Heart left ventricle (tissue), 13 donors: Measurements from ENCODE around the gene DUSP5.

Source experiments
- CTCF ChIP-seq, 12 donors: fragments of 200-600 bp; sonication (generic) in 4 of 12; IDR thresholded peaks; one replicate each; pipeline versions ENCODE4 v1.5.0 to v1.8.0; 2018 to 2022; ENCODE audit warnings: antibody characterized with exemption in 12 of 12, mild to moderate bottlenecking in 5 of 12
- POLR2A ChIP-seq, 2 donors: fragments of 450-650 bp; IDR thresholded peaks; one replicate each; pipeline ENCODE4 v1.6.1; 2017; ENCODE audit warnings: antibody characterized with exemption in 2 of 2, mild to moderate bottlenecking in 2 of 2, moderate library complexity in 2 of 2
- donor health status: ischemic (EF 13 %, LVEDD 7.1; RV severe dilation, severe dysfunction).
- donor health status: DM: no; HTN: yes; CAD: no.
- donor health status: DM: no; HTN: no; CAD: no.
- donor health status: ischemic (EF 25% LVEDD 6.9; RV normal size, moderate dysfunction).
- donor health status: ischemic (EF 25% LVEDD 5.7; RV mildly dilated, moderate dysfunction).
- donor health status: ischemic (EF 35%, LVEDD 5.7; RV mildly dilated, moderate dysfunction).
- donor health status: nonischemic (EF 11% LVEDD 7.7; RV severe dilation, severe dysfunction).
- donor health status: DM: yes; HTN: yes; CAD: no.
- donor health status: PGD.
- donor health status: ischemic (EF 29% LVEDD 5.4; RV normal size, mild dysfunction).
- donor health status: nonischemic (EF 23%, LVEDD 6.1; RV moderate dilation, normal function).

GRCh38 chr10:110499796-110500514 lies 2.2 kb downstream of the DUSP5 start:
- TF ChIP-seq CTCF (IDR thresholded peaks at IDR 0.05) (no peak), POLR2A (IDR thresholded peaks at IDR 0.05) (no peak)
